Measurements from ENCODE around the gene KLF8.

DNA sequence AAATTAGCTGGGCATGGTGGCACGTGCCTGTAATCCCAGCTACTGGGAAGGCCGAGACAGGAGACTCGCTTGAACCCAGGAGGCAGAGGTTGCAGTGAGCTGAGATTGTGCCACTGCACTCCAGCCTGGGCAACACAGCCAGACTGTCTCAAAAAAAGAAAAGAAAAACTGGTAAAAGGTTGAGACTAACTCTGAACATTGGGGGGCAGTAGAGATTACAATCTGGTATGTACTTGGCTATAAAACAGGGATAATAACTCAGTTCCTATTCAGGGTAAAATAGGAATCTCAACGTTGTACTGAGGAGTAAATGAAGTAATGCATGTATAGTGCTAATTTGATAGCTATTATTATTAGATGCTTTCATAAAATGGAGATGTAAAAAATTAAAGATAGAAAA is 12.5 kb upstream of the KLF8 start:
- TF ChIP-seq POLR2AphosphoS5 (IDR thresholded peaks at IDR 0.05) (no peak), EP300 (IDR thresholded peaks at IDR 0.05; ENCODE audit: low read depth) (no peak), POLR2A (IDR thresholded peaks at IDR 0.05) (no peak)
- TF ChIP-seq, protein P1, sequence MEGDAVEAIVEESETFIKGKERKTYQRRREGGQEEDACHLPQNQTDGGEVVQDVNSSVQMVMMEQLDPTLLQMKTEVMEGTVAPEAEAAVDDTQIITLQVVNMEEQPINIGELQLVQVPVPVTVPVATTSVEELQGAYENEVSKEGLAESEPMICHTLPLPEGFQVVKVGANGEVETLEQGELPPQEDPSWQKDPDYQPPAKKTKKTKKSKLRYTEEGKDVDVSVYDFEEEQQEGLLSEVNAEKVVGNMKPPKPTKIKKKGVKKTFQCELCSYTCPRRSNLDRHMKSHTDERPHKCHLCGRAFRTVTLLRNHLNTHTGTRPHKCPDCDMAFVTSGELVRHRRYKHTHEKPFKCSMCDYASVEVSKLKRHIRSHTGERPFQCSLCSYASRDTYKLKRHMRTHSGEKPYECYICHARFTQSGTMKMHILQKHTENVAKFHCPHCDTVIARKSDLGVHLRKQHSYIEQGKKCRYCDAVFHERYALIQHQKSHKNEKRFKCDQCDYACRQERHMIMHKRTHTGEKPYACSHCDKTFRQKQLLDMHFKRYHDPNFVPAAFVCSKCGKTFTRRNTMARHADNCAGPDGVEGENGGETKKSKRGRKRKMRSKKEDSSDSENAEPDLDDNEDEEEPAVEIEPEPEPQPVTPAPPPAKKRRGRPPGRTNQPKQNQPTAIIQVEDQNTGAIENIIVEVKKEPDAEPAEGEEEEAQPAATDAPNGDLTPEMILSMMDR (IDR thresholded peaks at IDR 0.05), result peak in 4 of 5 experiments; percentile 16 to 33 (median 30)
